HG03565 (cell line): ENCODE measurements around the gene PROM1.

ENCODE experiments used
- ATAC-seq: cut with Tn5 transposase; IDR thresholded peaks from one replicate; pipeline ENCODE4 v1.9.1; 2021; ENCODE audit warnings: mild to moderate bottlenecking, moderate library complexity; ENCODE audit not compliant: unreplicated experiment

The PROM1 gene

DNA sequence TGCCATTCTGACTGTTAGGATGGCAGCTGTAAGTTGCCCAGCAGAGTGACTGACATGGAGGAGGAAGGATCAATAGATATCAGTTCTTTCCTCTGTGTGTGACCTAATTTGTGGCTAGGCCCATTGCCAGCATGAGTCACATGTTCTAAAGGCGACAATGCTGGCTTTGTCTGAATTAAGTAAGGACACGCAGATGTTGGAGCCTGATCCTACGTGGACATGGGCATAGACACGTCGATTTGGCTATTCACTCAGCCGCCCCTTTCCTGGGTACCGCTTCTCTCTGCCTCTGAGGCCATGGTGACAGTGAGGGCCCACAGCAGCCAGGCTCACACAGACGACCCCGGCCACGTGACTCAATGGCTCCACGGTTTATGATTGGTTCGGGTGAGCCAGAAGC lies 16.3 kb downstream of the PROM1 start:
- ATAC-seq = no peak

DNA sequence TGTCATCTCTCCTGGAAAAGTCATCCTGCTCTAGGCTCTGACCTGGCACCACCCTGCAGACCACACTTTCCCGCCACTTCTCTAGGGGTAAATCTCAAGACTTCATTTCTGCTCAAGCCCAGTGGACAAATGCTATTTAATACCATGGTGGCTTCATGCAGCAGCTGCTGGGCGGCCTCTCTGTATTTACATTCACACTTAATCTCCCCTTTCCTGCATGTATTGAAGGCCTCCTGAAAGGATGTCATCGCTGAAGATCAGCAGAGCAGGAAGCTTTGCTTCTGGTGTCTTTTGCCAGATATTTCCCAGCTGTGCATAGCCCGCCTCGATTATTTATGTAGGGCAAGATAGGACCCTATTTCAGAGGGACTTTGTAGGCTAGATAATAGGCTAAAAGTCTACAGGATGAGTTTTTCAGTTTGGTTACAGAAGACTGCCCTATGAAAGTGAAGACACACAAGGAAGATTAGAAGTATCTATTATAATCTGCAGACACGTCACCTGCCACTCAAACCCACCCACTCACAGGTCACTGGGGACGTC lies 17.2 kb downstream of the PROM1 start:
- no peak for ATAC-seq

DNA sequence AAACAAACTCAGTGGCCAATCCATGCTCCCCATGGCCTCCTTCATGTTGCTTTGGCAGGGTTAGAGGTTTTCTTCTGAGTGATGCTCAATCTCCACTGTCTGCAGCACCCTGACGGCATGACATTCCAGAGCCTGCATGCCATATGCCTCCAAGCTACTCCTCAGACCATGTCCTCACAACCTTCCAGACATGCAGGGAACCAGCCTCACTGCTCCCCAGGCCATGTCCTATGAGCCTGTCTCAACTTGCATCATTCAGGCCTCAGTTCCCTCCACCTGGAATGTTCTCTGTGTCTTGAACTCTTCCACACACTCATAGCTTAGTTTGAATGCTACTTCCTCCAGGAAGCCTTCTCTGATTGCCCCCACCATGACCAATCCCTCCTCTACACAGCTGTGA lies 18.8 kb downstream of the PROM1 start:
- ATAC-seq = no peak

DNA sequence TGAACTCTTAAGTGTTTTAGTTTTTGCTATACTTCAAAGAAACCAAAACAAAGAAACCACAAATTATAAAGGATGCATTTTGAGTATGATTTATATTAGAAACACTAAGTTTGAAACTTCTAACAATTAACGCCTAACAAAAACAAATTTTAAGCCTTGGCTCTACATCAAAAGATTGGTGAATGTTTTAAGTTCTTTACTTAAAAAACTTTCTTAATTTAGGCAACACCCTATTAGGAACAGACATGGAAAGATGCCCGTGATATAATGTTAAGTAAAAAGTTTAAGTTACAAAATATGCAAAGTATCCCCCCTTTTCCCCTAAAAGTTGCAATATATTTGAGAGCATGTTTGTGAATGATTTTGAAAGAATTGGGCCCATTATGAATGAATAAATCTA lies 21.2 kb downstream of the PROM1 start:
- ATAC-seq = no peak

DNA sequence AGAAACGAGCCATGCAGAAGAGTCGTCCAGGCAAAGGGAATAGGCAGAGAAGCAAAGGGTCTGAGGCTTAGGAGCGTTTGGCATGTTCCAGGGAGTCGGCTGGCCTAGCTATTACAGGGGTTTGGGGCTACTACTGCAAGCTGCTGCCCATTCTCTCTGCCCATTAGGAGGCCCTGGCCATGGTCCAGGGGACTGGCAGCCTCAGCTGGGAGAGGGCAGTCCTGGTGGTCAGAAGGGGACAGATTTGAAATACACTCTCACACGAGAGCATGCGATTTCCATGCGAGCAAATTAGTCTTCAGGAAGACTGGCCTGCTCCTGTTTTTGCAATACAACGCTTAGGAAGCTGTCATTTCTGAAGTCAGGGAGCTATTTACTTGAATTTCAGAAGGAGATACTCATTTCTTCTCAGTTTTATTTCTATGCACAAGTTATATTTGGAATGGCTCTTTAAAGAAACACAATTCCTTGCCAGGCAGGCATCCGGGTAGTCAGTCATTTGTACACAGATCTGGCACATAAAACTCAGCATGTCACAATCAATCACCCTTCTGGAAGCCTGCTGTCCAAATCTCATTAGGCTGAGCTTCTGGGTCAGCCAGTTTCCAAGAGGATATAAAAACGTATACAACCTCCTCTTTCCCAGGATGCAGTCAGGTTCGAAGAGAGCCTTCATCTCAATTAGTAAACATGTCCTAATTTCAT lies 27.0 kb downstream of the PROM1 start:
- no peak for ATAC-seq

- no peak for ATAC-seq
These were observed 27.9 kb downstream of the PROM1 start for GRCh38 chr4:16055873-16056272.

GRCh38 chr4:16055471-16055870 lies 28.4 kb downstream of the PROM1 start:
- no peak for ATAC-seq

DNA sequence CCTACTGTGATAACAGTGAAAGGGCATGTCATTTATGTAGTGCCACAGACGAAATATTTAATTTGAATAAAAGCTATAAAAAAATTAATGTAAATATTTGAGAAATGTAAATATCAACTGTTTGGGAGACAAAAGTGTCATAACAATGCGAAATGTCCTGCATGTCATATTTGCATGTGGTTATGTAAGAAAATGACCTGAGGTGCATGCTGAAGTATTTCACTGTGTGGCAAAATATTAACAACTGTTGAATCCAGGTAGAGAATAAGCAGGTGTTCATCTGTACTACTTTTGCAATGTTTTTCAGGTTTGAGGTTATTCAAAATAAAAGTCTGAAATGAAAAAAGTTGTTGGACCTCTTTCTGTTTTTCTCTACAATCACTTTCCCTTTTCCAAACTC lies 30.9 kb downstream of the PROM1 start:
- no peak for ATAC-seq

- ATAC-seq = no peak
These were observed 31.8 kb downstream of the PROM1 start for GRCh38 chr4:16051980-16052379.

- ATAC-seq = no peak
These were observed 32.7 kb downstream of the PROM1 start for GRCh38 chr4:16051132-16051531.

- no peak for ATAC-seq
These were observed 33.2 kb downstream of the PROM1 start for GRCh38 chr4:16050669-16051068.

DNA sequence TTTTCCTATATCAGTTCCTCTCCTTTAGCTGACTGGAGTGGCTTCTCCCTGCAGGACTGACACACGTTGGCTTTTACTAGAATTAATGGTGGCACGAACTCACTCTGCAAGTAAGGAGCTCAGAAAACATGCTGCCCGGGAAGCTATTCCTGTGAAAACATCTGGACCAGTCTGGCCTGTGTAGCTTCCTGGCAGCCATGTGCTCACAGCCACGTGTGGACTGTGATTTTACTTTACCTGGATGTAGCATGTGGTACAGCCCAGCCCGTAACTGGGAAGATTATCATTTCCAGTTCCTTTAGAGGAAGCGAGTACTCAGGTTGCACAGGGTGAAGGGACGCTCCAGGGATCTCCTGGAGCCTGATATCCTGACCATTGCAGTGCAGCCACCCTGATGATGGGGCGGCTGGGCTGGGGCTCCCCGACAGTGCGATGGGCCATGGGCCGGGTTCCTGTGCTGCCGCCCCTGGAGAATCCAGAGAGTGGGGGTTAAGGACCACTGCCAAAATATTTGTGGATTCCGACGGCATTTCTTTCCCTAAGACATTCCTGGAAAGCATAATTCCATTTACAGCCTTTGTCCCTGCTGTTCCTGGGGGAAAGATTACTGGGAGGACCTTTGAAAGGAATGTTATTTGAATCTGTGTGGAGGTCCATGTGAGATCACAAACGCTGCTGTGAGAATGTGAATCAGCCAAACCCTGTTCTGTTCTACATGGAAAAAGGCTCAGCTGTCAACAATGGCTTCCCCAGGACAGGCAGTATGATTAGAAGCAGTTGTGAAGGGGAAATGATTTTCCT lies 35.0 kb downstream of the PROM1 start:
- ATAC-seq = no peak

DNA sequence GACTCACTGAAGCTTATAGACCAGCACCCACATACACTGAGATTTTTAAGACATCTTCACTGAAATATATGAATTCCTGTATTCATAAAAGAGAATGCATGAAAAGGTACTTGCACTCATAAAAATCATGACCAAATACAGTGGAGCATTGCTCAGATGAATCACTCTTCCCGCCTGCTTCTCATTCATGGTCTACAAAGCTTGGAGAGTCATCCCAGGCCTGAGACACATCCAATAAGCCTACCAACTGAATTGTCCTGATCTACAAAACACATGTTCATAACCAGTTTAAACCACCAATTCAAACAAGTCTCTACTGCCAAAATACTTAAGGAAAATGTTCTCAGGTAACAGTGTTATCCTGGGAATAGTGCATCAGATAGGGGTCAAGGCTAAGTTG lies 38.1 kb downstream of the PROM1 start:
- no peak for ATAC-seq

GRCh38 chr4:16043642-16044498 lies 40.0 kb downstream of the PROM1 start:
- no peak for ATAC-seq

GRCh38 chr4:16039139-16039538 lies 44.7 kb downstream of the PROM1 start:
- no peak for ATAC-seq

DNA sequence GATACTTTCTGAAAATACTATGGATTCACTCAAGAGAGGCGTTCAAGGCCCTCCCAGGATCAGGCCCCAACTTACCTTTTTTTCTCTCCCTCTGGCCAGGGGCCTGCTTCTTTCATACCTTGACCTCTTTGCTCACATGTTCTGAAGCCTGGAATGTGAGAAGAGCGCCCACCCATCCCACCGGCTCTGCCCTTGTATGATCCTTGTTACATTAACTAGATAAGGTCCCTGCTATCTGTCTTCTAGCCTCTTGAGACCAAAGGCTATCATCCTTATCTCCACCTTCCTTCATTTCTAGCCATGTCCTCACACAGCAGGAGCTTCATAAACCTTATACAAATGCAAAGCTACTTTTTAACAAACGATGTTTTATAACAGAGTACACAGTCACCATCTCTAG lies 45.9 kb downstream of the PROM1 start:
- no peak for ATAC-seq

DNA sequence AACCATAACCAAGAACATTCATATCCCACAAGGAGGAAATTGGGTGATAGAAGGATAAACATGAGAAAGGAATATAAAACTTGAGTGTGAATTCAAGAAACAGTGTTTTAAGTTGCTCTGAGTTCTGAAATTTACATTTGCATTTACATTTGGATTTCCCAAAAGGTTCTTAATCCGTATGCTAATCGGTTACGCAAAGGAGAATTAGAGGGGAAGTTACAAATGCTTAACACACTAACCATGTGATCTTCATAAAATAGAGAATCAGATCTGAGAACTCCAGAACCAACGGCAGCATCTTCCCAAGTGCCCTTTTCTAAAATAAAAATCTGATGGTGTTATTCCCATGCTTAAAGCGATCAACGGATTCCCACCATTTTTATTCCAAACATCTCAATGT lies 48.0 kb downstream of the PROM1 start:
- no peak for ATAC-seq

DNA sequence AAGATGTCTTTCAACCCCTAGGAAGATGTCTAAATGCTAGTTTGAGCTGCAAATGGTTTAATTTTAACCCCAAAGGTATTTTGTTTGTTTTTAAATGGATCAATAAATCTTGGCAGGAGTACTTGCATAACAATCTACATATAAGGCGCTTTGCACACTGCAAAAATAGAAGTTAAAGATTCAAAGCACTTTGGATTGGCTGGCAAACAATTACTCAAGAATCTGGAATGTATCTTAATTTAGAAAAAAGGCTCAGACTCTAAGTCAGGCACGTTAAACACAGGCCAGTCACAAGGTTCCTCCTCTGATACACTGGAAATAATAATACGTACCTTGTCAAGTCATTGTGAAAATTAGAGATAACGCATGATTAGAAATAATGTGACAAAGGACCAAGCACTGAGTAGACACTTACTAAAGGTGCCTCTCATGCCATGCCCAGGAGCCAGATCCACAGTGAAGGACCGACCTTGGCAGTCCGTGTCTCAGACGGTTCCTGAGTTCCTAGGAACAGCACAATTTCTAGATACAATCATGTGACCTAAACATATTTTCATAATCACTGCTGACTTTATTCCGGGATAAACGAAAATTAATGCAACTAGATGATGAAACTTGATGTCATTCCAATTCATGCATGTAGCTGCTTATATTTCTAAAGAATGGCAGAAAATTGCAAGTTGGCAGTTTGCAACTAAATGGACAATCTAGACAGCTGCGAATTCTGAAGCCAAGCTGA lies 49.6 kb downstream of the PROM1 start:
- ATAC-seq = no peak

- ATAC-seq = no peak
These were observed 51.4 kb downstream of the PROM1 start for GRCh38 chr4:16032396-16032770.

DNA sequence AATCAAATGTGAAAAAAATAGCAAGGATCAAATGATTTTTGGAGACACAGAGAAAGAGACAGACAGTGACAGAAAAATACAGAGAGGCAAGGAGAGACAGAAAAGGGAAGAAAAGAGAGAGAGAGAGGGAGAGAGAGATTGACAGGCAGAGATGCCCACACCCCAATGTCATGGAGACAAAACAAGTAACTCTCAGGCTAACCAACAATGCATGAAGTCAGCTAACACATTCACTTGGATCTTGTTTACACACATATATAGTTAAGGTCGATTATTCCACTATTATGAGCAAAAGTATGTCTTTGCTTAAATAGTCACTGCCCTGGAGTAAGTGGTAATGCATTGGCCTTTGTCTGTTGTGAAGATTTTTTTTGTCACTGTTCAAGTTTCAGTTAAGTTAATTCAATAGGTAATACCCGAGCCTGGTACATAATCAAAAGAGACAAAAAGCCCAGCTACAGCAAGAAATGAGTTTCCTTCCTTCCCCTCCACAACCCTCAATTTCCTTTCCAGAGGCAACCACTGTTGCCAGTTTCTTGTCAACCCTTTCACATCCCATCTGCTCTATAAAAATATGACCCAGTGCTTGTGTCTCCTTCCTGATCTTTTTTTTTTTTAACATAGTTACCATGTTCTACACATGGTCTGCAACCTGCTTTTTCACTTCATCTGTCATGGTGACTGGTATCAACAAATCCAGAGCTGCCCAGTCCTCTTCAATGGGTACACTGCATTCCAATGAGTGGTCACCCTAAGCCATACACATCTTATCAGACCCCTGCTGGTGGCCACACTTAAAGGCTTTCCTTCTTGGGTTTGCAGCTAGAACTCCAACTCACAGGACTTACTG lies 52.1 kb downstream of the PROM1 start:
- ATAC-seq = no peak
